A172 (cell line): Measurements from ENCODE around the gene GPRC5C. TPM values are rescaled to one million over a fixed set of nuclear protein-coding genes. Genes with fewer than 3 reads are reported as not detected.
"Not testable (repeated sequence)": the region's sequence is repeated elsewhere in the genome, so short reads cannot be mapped to it uniquely, and the experiment has no call there.

Experiments used
- DNase-seq: peaks from one replicate; pipeline ENCODE4 v3.0.0-alpha.2; 2015; ENCODE audit warnings: low spot score
- total RNA-seq: library from RNA; depleted of rRNA; stranded (reverse); fragments of >200 nt; shearing (Covaris generic); gene quantifications from 2 replicates; pipeline ENCODE4 v1.2.3, GENCODE V29; 2014; rRNA removed

GPRC5C gene
- total RNA-seq, 1 experiment from 2014 or later = 2.7 TPM

- no peak for DNase-seq
Observed at GRCh38 chr17:74474043-74474792, 42.3 kb downstream of the GPRC5C start.

GRCh38 chr17:74475189-74475588 lies 43.3 kb downstream of the GPRC5C start:
- DNase-seq = no peak

- DNase-seq = no peak
Observed at GRCh38 chr17:74477411-74477810, 45.5 kb downstream of the GPRC5C start.

- DNase-seq = peak; percentile 16
Observed at GRCh38 chr17:74478420-74479100, 46.7 kb downstream of the GPRC5C start.

- no peak for DNase-seq
Observed at GRCh38 chr17:74480290-74480689, 48.4 kb downstream of the GPRC5C start.

GRCh38 chr17:74481621-74482020 lies 49.7 kb downstream of the GPRC5C start:
- no peak for DNase-seq

- DNase-seq = no peak
Observed at GRCh38 chr17:74484066-74484465, 52.2 kb downstream of the GPRC5C start.

GRCh38 chr17:74485022-74485743 lies 53.3 kb downstream of the GPRC5C start:
- DNase-seq = no peak

GRCh38 chr17:74485841-74486240 lies 54.0 kb downstream of the GPRC5C start:
- no peak for DNase-seq

GRCh38 chr17:74488276-74488675 lies 56.4 kb downstream of the GPRC5C start:
- DNase-seq = not testable (repeated sequence)

GRCh38 chr17:74490716-74491115 lies 58.8 kb downstream of the GPRC5C start:
- DNase-seq = no peak

GRCh38 chr17:74491626-74492025 lies 59.7 kb downstream of the GPRC5C start:
- DNase-seq = no peak

GRCh38 chr17:74493331-74493833 lies 61.5 kb downstream of the GPRC5C start:
- peak; percentile 69 for DNase-seq

Other genes starting within 250 kb of the GPRC5C start
- gene RPL38, start 228.4 kb upstream of the GPRC5C start, total RNA-seq = 351 and 1,058 TPM in 2 replicates
- gene TTYH2, start 218.5 kb upstream of the GPRC5C start, total RNA-seq = 0.72 and 1.3 TPM in 2 replicates
- not detected in 2 replicates for gene DNAI2, start 157.9 kb upstream of the GPRC5C start, total RNA-seq
- gene KIF19, start 105.9 kb upstream of the GPRC5C start, total RNA-seq = not detected in 2 replicates
- not detected in 2 replicates for gene BTBD17, start 70.2 kb upstream of the GPRC5C start, total RNA-seq
- not detected in 2 replicates for gene GPR142, start 64.6 kb upstream of the GPRC5C start, total RNA-seq
- gene CD300A, start 34.5 kb downstream of the GPRC5C start, total RNA-seq = not detected in 2 replicates
- not detected in 2 replicates for gene CD300LB, start 99.4 kb downstream of the GPRC5C start, total RNA-seq
- 0.45 and 0.46 TPM in 2 replicates for gene CD300C, start 114.0 kb downstream of the GPRC5C start, total RNA-seq
- not detected in 2 replicates for gene CD300H, start 135.4 kb downstream of the GPRC5C start, total RNA-seq
- not detected in 2 replicates for gene CD300LD, start 160.2 kb downstream of the GPRC5C start, total RNA-seq
- gene CD300E, start 191.7 kb downstream of the GPRC5C start, total RNA-seq = not detected in 2 replicates